ENCODE data around the gene HIVEP3.
A peak's percentile ranks its signal among the peaks of the same experiment; 100 is the strongest.

The HIVEP3 gene

DNA sequence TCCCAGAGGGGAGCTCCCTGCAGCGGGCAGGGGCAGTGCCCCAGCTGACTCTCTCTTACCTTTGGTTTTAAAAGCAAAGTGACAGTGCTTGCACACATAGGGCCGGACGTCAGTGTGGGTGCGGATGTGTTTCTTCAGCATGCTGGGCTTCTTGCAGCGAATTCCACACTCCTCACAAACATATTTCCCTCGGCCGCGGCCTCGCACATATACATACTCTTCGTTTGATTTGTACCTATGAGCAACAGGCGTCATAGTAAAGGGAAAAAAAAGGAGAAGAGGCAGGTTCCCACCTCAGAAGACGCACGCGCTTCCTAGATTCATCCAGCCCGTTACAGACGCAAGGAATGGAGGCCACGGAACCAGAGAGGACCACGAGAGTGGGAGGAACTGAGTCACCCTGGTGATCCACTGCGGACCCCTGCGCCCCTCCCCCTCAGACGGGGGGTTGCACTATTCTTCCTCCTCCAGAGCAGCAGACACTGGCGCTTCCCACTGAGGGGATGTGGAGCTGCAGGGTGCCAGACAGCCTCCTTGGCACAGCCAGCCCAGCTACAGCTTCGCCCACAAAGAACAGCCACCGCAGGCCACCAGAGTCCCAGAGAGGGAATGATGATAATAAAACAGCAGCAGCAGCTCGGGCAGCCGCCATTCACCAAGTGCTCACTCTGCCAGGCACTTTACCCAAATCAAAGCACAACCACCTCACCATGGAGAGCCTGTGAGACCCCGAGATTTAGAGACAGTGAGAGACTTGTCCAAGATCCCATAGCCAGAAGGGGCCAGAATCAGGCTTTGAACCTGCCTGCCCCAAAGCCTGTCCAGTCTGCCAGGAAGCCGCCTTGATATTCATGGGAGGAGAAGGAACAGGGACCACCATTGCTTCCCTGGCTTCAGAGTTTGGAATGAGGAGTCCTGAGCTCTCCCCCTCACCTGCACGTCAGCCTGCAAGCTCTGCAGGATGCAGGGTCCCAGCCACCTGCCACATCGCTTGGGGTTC lies 393.7 kb downstream of the HIVEP3 start:
- no peak for DNase-seq

DNA sequence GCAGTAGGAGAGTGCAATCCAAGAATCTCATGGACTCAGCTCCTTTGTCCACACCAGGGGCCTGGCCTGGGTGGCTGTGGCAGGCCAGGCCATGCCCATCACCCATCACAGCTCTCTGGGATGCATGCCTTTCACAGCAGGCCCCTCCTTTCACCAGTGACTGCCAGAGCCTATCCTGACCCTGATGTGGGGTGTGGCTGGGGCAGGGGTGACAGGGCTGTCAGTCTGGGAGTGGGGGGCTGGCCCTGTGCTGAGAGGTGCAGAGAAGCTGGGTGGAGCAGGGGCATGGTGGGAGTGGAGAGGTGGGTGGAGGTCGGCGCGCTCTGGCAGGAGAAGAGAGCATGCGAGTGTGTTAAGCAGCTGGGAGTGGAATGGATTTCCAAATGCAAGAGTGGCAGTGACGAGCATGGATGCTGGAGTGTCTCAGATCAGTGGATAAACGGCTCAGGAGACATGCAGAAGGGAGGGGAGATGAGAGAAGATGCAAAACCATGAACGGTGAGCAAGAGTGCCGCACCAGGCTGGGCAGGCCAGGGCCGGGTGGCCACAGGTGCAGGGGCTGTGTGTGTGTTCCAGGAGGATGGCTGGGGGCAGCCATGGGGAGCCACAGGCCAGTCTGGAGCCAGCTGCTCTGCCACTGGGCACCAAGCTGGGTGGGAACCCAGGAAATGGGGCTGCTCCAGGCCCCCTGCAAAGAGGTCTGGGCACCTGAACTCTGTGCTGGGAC lies 394.6 kb downstream of the HIVEP3 start:
- no peak for DNase-seq

DNA sequence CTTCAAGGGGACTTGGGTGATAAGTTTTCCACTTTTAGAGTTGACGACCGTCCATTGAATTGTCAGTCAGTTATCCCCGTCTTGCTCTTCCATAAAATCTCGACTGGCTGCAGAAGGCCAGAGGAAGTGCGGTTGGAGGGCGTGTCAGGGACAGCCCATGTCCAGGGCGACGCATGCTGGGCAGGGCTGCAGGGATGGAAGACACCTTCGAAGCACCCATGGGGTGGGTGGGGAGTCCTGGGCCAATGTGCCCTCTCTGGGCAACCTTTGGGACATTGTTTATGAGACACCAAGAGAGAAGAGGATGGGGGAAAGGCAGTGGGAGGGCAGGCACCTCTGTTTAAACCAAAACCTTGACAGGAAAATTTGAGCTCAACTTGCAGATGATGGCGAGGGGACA lies 395.7 kb downstream of the HIVEP3 start:
- no peak for DNase-seq

DNA sequence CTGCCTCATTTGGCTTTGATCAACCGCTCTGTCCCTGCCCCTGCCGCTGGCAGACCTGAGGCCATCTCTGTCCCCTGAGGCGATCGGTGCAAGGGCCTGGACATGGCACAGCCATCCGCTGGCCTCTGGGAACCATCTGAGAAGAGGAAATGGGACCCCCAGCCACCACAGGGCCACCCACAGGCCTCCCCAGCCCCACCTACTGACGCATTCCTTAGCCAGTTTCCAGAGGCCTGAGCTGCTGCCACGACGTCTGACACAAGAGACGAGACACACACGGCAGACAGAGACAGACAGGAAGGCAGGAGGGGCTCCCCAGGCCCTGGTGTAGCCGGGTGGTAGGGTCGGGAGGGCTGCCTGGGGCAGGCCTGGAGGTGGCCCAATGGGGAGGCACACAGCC lies 397.0 kb downstream of the HIVEP3 start:
- DNase-seq: no peak

DNA sequence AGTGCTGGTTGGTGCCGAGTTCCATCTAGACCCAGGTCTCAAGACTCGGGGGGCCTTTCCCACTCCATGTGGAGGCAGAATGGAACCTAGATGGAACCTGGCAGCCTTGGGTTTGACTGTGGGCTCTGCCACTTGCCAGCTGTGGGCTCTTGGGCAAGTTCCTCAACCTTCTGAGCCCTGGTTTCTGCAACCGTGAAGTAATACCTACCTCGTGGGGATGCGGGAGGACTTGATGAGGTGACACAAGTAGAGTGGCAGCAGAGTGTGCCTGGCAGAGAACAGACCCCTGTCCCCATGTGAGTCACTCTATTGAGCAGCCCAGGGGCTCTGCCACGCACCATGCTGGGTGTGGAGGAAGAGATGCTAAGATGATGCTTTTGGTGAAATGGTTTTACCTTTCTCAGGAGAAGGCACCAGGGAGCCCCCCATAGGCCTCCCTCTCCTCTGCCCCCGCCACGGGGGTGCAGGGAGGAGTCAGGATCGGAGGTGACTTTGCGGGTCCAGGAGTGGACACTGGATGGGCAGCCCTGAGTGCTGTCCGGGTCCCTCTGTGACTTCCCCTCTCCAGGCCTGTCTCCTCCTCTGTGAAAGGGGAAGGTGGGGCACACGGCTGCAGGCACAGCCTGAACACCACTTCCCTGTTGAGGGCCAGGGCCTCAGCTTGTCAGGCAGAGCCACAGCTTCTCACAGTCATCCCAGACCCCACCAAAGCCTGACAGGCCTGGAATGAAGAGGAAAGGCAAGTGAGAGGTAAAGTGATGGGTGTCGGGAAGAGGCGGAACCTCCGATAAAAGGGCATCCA lies 397.6 kb downstream of the HIVEP3 start:
- DNase-seq: no peak

DNA sequence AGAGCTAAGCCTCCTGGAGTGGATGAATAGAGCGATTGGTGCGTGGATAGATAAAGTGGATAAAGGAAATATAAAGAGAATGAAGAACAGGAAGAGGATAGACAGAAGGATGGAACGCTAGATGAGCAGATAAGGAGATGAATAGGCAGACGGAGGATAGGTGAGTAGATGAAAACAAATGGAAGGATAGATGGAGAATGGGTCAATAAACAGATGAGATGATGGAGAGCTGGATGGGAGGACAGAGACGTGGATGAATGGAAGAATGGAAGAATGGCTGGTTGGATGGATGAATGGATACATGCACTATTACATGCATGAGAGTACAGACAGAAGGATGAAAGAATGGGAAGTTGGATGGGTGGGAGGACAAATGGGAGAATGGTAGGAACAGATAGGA lies 399.1 kb downstream of the HIVEP3 start:
- no peak for DNase-seq

DNA sequence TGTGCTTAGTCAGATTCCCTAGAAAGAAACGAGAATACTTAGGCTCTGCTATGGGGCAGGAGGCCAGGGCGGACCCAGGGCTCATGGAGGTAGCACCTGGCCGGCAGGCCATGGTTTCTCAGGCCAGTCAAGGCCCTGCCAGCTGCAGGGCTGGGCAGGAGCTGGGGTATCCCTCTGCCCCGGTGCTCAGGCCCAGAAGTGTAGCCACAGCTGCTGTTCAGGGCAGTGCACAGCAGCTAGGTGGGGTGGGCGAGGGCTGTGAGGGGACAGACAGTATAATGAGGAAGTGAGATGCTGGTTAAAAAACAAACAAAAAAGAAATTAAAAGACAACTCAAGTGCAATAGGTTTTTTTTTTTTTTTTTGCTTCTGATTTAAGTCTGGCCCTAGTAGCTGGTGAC lies 400.3 kb downstream of the HIVEP3 start:
- no peak for DNase-seq

DNA sequence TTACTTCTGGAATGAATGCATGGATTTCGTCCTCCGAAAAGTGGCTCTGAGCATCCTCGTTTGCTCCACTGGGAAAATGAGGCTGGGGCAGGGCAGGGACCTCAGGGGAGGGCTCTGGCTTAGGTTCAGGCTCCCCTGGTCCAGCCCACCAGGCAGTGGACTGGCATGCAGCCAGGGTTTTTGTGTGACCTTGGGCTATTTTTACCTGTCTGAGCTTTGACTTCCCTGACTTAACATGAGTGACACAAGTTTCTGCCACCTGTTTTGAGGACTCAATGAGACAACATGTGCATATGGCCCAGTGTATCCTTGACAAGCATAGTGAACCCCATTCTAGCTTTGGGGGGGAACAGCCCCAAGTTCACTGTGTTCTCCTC lies 401.7 kb downstream of the HIVEP3 start:
- no peak for DNase-seq

DNA sequence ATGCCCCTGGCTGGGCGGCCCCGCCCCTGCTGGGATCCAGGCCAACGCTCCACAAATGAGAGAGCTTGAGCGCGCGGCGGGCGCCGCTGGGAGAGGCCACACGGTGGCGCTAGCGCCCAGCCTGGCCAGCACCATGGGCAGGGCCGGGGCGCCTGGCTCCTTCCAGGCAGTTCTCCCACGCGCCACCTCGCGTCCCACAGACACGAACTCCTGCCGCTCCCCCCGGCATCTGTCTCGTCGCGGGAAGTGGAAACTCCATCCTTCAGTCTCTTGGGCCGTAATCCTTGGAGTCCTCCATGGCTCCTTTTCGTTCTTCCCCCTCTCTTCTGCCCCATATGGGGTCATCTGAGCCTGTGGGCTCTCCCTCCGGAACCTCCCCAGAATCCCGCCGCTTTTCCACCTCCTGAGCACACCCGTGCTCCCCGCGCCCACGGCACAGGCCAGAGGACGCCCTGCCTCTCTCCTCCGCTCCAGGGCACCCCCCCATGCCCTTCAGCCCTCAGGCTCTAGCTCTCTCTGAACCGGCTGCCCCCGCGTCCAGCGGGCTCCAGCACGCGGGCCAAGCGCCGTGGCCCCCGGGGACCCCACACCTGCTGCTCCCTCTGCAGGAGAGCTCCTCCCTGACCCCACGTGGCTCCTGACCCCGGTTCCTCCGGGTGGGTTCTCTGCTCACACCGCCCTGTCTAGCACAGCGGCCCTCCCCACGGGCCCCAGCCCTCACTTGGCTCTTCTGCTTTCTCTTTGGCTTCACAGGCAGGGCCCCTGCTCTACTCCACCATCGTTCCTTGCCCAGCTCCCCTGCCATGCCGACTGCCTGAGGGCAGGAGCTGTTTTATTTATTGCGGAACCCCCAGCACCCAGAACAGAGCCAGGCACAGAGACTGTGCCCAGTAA lies 402.3 kb downstream of the HIVEP3 start:
- DNase-seq: peak; percentile 46 to 64

DNA sequence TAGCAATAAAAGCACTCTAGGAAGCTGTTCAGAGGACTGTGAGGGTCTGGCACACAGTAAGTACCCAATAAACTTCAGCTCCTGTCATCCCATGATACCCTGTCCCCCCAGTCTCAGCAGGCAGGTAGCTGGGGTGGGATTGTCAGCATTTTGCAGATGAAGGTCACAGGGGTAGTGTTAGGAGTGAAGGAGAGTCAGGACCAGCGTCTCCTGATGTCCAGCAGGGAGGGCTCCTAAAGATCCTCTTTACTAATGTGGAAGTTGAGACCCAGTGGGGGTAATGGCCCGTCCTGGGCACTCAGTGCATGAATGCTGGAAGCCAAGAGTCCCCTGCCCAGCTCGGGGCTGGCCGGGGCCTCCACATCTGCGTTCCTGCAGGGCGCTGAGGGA lies 402.9 kb downstream of the HIVEP3 start:
- no peak for DNase-seq

DNA sequence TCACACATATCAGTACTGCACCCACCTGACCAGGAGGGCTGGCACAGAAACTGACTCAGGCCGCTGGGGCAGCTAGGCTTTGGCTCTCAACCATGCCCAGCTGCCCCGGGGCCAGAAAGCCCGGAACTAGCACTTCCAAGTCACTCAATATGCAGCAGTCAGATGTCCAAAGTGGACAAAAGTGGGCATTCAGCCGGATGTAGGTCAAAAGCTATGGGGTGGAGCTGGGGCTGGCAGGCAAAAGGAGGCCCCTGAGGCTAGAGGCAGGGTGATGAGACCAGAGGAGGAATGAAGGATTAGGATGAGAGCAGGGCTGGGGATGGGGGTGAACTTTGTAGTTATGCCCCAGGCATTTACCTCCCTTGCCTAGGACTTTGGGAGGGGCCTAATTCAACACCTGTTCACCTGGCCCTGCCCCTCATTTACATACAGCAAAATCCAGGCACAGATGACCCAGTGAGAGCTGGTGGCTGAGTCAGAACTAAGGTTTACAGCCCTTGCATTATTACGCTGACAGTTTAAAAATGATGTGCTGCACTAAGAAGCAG lies 403.5 kb downstream of the HIVEP3 start:
- no peak for DNase-seq

DNA sequence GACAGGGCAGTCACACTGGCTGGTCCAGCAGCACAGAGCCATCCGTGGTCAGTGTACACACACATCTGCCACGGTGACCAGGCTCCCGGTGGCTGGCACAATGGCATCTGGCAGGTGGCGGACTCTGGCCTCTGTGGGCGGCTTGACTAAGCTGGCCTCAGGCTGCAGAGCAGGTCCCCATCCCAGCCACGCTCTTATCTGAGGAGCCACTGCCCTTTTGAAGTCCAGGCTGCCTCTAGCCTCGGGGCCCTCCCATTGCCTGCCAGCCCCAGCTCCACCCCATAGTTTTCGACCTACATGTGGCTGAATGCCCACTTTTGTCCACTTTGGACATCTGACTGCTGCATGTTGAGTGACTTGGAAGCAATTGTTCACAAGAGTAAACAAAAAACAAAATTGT lies 404.3 kb downstream of the HIVEP3 start:
- DNase-seq: no peak

DNA sequence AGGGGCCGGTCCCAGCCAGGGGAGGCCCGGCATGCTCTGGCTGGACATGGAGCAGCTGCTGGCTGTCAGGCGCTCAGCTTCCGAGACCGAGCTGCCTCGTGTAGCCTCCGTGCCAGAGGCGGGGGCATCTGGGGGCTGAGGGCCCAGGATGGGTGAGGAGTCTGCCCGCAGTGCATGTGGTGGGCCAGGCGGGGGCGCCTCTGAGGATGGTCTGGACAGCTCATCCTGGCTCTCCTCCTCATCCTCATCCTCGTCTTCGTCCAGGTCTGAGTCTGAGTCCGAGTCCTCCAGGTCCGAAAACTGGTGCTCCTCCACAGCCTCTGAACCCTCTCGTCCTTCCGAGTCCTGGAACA lies 405.4 kb downstream of the HIVEP3 start:
- DNase-seq: no peak

DNA sequence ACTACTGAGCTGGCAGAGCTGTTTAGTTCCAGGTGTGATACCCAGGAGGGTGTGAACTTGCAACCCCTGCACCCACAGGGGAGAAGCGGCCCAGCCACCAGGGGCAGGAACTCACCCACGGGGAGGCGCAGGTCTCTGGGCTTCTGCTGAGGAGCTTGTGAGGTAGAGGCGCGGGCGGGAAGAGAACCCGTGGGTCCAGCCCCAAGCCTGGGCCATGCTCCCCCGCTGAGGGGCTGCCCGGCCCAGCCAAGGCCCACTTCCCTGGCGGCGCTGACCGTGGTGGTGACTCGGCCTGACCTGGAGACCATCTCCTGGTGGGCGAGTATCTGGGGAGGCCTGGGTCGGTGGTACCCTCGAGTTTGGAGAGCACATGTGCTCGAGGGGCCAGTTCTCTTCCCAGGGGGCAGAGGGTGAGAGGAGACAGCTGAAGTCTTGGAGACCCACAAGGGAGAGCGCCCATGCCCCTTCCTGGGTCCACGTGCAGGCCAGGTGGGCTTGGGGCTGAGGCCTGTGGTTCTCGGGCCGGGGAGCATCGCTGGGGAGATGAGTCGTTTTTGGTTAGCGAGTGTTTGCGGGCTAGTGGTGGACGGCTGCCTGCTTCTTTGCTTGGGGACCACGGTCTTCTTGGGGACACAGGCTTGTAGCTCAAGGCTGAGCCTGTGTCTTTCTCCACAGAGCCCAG lies 405.9 kb downstream of the HIVEP3 start:
- no peak for DNase-seq

DNA sequence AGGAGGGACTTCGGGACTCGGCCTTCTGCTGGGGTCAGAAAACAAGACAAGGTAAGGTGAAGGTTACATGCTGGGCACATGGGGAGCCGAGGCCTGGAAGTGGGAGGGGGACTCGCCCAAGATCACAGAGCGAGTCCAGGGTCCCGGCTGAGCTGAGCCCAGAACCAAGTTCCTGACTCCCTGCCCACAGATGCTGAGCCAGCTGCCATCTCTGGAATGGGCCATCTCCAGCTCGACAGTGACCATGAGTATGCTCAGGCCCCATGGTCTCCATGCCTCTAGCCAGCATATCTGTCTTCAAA lies 407.5 kb downstream of the HIVEP3 start:
- no peak for DNase-seq

DNA sequence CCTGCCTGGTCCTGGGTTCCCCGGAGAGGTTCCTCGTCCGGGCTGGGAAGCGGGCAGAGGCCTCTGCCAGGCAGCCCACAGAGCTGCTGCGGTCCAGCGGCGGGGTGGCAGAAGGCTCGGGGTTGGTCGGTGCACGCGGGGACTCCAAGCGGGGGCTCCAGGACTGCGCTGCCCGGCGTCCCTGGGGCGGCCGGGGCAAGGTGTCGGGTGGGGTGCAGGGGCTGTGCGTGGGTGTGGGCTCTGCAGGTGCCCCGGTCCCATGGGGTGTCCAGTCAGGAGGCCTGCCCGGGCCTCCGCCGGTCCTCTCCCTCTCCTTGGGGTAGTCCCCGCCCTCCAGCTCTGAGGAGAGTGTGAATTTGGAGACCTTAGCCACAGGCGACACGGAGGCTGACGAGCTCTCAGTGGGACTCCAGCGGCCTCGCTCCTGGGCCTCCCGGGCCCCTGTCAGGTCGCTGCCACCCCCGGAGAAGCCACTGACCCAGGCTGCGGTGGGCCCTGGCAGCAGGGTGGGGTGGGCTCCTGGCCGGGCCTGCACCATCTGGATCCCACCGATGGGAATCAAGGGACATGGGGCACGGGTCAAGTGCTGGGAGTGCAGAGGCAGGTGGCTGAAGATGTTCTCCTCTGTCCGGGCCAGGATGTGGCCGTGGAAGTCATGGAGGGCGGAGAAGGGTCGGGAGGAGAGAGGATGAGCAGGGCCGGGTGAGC lies 408.0 kb downstream of the HIVEP3 start:
- DNase-seq: no peak

DNA sequence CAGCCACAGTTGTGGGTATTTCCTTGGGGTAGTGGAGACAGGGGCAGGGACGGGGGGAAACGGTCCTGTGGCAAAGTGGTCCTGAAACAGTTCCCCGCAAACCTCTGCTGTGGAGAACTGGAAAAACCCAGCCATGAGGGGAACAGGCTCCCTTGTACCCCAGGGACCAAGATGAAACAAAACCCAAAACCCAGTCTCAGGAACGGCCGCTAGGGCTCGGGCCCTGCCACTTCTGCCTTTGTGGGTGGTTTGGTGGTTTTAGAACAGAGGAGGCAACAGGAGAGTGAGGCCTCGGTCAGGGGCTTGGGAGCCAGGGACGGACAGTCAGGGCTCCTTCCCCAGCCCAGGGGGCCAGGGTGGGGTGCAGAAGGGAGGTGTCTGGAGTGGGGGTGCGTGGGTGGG lies 409.5 kb downstream of the HIVEP3 start:
- no peak for DNase-seq

DNA sequence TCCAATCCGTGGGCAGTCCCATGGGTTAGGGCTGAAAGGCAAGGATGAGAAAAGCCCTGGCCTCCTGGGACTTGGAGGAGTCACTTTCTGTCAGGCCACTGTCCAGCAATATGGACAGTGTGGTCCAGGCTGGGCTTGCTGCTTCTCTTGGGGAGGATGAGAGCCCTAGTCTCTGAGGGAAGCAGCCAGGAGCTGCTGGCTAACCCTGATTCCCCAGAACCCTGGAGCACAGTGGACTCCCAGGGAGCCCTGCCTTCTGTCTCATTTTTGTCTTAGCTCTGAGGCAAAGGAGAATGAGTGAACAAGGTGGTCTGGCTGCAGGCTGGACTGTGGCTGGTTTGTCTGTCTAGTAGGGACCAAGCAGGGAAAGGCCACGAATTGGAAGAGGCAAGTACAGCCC lies 410.4 kb downstream of the HIVEP3 start:
- no peak for DNase-seq

DNA sequence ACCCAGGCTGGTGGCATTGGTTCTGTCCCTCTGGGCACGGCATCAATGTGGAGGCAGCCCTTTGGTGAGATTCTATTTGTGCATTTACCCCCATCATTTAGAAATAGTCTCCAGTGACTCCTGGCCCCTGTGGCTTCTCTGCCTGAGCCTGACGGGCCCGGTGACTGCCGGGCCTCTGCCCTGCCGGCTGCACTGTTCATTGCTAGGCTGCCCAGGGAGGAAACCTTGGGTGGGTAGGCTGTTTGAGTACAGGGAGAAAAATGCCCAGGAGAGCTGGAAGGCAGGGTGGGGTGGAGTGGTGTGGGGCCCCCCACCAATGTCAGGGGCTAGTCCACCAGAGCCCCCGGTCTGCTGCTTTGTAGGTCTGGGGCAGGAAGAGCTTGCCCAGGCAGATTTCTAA lies 410.9 kb downstream of the HIVEP3 start:
- DNase-seq: no peak

DNA sequence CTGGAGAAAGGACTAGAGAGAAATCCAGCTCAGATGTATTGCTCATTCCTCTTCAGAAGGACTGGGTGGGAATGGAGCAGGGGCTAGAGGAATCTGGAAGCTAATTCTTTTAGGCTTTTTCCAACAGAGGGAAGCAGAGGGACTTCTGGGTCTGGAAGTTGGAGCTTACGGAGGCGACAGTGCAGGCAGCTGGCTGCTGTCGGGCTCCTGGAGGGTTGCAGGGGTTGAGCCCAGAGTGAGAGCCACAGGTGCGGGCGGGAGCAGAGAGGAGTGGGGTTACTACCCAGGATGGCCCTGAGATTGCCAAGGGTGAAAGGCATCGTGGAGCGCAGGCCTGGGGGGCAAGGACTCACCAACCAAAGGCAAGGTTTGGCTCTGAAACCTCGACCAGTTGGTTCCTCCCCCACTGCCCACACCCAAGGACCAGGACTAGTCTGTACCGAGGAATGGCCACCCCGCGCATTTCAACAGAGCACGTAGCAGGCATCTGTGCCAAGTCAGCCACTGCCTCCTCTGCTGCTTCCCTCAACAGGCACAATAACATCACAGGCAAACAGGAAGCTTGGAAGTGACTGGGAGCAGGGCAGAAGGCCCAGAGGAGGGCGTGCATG lies 411.5 kb downstream of the HIVEP3 start:
- no peak for DNase-seq
